Measurements from ENCODE around the gene SLX1B.
"Not testable (repeated sequence)": the region's sequence is repeated elsewhere in the genome, so short reads cannot be mapped to it uniquely, and the experiment has no call there.

DNA sequence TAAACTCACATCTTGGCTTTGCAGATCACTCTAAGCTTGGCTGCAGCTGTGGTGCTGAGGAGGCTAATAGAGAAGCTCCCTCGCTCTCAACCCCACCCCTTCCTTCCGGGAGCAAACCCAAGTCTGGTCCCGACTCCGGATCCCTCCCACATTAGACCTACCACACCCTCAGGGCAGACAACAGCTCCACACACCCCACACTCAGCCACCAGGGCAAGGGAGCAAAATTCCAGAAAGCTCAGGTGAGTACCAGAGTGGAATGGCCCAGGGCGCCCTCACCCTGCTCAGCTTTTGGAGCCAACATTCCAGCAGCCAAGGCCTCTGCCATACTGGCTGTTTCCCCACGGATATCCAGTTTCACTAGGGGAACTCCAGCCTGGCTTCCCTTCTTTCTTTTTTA is 15.3 kb downstream of the SLX1B start:
- TF ChIP-seq, protein P1, sequence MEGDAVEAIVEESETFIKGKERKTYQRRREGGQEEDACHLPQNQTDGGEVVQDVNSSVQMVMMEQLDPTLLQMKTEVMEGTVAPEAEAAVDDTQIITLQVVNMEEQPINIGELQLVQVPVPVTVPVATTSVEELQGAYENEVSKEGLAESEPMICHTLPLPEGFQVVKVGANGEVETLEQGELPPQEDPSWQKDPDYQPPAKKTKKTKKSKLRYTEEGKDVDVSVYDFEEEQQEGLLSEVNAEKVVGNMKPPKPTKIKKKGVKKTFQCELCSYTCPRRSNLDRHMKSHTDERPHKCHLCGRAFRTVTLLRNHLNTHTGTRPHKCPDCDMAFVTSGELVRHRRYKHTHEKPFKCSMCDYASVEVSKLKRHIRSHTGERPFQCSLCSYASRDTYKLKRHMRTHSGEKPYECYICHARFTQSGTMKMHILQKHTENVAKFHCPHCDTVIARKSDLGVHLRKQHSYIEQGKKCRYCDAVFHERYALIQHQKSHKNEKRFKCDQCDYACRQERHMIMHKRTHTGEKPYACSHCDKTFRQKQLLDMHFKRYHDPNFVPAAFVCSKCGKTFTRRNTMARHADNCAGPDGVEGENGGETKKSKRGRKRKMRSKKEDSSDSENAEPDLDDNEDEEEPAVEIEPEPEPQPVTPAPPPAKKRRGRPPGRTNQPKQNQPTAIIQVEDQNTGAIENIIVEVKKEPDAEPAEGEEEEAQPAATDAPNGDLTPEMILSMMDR (conservative IDR thresholded peaks at IDR 0.05; ENCODE audit: low read depth, low read length), result not testable (repeated sequence)
- TF ChIP-seq EZH2 (IDR thresholded peaks at IDR 0.05; ENCODE audit: borderline replicate concordance, low read depth, low read length, poor library complexity, severe bottlenecking), result not testable (repeated sequence)
